ENCODE measurements around the gene FANCD2. TPM values are rescaled to one million over a fixed set of nuclear protein-coding genes. Genes with fewer than 3 reads are reported as not detected.

FANCD2 gene
- total RNA-seq, 1 donor from 2014 or later: 54.6 TPM

GRCh38 chr3:10136426-10137005, 110.3 kb downstream of the FANCD2 start:
- Histone ChIP-seq H3K27ac (no peak overlapping the region), H3K9me3 (no peaks in the 10 kb centered on the region), H3K36me3 (no peaks in the 10 kb centered on the region), H3K4me3 (no peak overlapping the region), H3K27me3 (no peaks in the 10 kb centered on the region), H3K4me1 (no peaks in the 10 kb centered on the region)
- no peak for DNase-seq (ENCODE audit: low spot score in 2 of 2)
- no peak for TF ChIP-seq CTCF (IDR thresholded peaks at IDR 0.05)
- intact Hi-C loops (cut with DNase I): no loop called here

GRCh38 chr3:10137178-10137577, 110.9 kb downstream of the FANCD2 start:
- TF ChIP-seq CTCF (IDR thresholded peaks at IDR 0.05): no peak
- Histone ChIP-seq H3K9me3 (no peaks in the 10 kb centered on the region), H3K36me3 (no peaks in the 10 kb centered on the region), H3K4me3 (no peak overlapping the region), H3K27ac (no peak overlapping the region), H3K27me3 (no peaks in the 10 kb centered on the region), H3K4me1 (no peaks in the 10 kb centered on the region)
- DNase-seq (ENCODE audit: low spot score in 2 of 2): no peak
- intact Hi-C loops (cut with DNase I): no loop called here

- no peak for TF ChIP-seq CTCF (IDR thresholded peaks at IDR 0.05)
- Histone ChIP-seq H3K4me1 (peaks cover 7 to 22% of the 10 kb centered on the region in 2 donors), H3K9me3 (no peaks in the 10 kb centered on the region), H3K27me3 (no peaks in the 10 kb centered on the region), H3K27ac (peak overlapping the region; percentile 2 to 96), H3K36me3 (no peaks in the 10 kb centered on the region), H3K4me3 (peak overlapping the region; percentile 65 to 91)
- no peak for DNase-seq (ENCODE audit: low spot score in 2 of 2)
- intact Hi-C loops (cut with DNase I): loop anchor here (2.0 to 10.0 kb wide), 4 partner anchors 24 to 406 kb away; partner anchors contain the start of genes BRK1, BRPF1 and IRAK2
These were observed 114.8 kb downstream of the FANCD2 start for GRCh38 chr3:10140996-10141546.

- H3K4me1 ChIP-seq: peaks cover 7 to 22% of the 10 kb centered on the region in 2 donors
- H3K9me3 ChIP-seq: no peaks in the 10 kb centered on the region
- H3K27me3 ChIP-seq: no peaks in the 10 kb centered on the region
- peaks cover 0 to 10% of the 10 kb centered on the region in 2 donors for H3K36me3 ChIP-seq
- peak overlapping the region; percentile 65 to 91 for H3K4me3 ChIP-seq
- peak overlapping the region; percentile 90 to 96 for H3K27ac ChIP-seq
- no peak for TF ChIP-seq CTCF (IDR thresholded peaks at IDR 0.05)
- intact Hi-C loops (cut with DNase I): loop anchor here (1.0 to 10.0 kb wide), 2 partner anchors 351 to 408 kb away; partner anchors contain the start of genes BRPF1 and TADA3
- no peak for DNase-seq (ENCODE audit: low spot score in 2 of 2)
These were observed 116.7 kb downstream of the FANCD2 start for GRCh38 chr3:10142707-10143560.

- DNase-seq (ENCODE audit: low spot score in 2 of 2): no peak
- peaks cover 7 to 22% of the 10 kb centered on the region in 2 donors for H3K4me1 ChIP-seq
- H3K27me3 ChIP-seq: no peaks in the 10 kb centered on the region
- H3K36me3 ChIP-seq: peaks cover 19 to 32% of the 10 kb centered on the region in 2 donors
- no peak overlapping the region for H3K4me3 ChIP-seq
- H3K27ac ChIP-seq: no peak overlapping the region
- TF ChIP-seq CTCF (IDR thresholded peaks at IDR 0.05): no peak
- intact Hi-C loops (cut with DNase I): loop anchor here (10.0 kb wide), 1 partner anchor 411 kb away; the partner anchor contains the start of gene BRPF1
- no peaks in the 10 kb centered on the region for H3K9me3 ChIP-seq
These were observed 119.4 kb downstream of the FANCD2 start for GRCh38 chr3:10145685-10146084.
